ENCODE results near the gene LGI4.

Gene LGI4

DNA sequence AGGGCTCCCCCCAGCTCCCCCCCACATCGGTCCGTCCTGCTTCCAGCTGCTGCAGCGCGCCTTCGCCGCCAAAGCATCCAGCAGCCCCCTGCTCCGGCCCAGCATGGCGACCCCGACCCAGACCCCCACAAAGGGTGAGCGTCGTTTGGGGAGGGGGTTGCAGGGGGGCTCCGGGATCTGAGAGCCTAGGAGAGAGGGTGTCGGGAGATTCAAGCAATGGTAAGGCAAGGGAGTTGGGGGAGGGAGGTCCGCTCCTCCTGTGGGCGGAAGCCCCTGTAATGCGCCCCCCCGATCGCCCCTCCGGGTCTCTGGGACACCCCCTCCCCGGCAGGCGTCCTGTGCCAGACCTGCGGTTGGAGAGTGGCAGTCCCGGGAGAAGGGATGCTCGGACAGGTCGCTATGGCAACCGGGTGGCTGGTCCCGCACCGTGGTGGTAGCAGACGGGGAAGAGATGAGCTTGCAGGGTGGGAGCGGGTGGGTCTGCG lies 8.4 kb upstream of the LGI4 start, which contains the start of gene FXYD7:
TSS of gene FXYD7 (plus strand) at position 25 of the 485 bp plus-strand sequence. CDS start at position 104, 79 bp downstream.
- TF ChIP-seq, protein P1, sequence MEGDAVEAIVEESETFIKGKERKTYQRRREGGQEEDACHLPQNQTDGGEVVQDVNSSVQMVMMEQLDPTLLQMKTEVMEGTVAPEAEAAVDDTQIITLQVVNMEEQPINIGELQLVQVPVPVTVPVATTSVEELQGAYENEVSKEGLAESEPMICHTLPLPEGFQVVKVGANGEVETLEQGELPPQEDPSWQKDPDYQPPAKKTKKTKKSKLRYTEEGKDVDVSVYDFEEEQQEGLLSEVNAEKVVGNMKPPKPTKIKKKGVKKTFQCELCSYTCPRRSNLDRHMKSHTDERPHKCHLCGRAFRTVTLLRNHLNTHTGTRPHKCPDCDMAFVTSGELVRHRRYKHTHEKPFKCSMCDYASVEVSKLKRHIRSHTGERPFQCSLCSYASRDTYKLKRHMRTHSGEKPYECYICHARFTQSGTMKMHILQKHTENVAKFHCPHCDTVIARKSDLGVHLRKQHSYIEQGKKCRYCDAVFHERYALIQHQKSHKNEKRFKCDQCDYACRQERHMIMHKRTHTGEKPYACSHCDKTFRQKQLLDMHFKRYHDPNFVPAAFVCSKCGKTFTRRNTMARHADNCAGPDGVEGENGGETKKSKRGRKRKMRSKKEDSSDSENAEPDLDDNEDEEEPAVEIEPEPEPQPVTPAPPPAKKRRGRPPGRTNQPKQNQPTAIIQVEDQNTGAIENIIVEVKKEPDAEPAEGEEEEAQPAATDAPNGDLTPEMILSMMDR (IDR thresholded peaks at IDR 0.05; ENCODE audit: insufficient read depth, low read length, missing control alignments): no peak
- H3K4me3 ChIP-seq (ENCODE audit: low read depth, low read length): peak within 1 kb of the TSS; percentile 8; the same call in 1 of the 2 replicates
- POLR2A ChIA-PET: interaction anchor here (1.2 kb wide), 1 partner anchor 19 kb away, joined by 3 read pairs; no protein-coding TSS in a partner anchor
- DNase-seq (ENCODE audit: low read depth, low spot score): no peak
- CTCF ChIA-PET: interaction anchor here (1.1 to 7.8 kb wide), 7 partner anchors 8 to 118 kb away, joined by 3 to 104 read pairs (median 5); partner anchors contain the start of genes FXYD5 and LGI4

DNA sequence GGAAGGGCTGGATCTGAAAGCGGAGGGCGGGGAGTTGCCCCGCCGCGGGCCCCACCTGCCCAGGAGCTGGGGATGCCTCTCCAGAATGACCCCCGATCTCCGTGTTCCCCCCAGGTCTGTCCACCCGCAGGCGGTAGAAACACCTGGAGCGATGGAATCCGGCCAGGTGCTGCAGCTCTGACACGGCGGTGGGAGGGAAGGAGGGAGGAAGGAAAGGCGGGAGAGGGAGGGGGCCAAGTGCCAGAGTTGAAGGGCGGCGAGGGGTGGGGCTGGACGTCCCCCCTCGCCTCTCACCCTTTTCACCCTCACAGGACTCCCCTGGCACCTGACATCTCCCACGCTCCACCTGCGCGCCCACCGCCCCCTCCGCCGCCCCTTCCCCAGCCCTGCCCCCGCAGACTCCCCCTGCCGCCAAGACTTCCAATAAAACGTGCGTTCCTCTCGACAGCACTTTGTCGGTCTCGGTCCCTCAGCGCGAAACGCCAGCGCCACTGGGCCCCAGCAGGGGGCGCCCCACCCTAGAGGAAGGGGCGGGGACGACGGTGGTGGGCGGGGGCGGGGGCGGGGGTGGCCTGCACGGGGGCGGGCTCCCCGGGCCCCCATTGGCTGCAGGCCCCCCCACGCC lies 7.9 kb upstream of the LGI4 start:
- TF ChIP-seq, protein P1 (IDR thresholded peaks at IDR 0.05; ENCODE audit: insufficient read depth, low read length, missing control alignments): peak; percentile 73
- ChIA-PET CTCF (interaction anchor here (0.7 to 10.0 kb wide), 23 partner anchors 11 to 175 kb away, joined by 3 to 245 read pairs (median 4); partner anchors contain the start of genes FXYD3, FXYD5 and GRAMD1A), POLR2A (interaction anchor here (1.2 to 1.9 kb wide), 2 partner anchors 12 to 18 kb away, joined by 3 to 10 read pairs; partner anchors contain the start of gene FXYD5)

DNA sequence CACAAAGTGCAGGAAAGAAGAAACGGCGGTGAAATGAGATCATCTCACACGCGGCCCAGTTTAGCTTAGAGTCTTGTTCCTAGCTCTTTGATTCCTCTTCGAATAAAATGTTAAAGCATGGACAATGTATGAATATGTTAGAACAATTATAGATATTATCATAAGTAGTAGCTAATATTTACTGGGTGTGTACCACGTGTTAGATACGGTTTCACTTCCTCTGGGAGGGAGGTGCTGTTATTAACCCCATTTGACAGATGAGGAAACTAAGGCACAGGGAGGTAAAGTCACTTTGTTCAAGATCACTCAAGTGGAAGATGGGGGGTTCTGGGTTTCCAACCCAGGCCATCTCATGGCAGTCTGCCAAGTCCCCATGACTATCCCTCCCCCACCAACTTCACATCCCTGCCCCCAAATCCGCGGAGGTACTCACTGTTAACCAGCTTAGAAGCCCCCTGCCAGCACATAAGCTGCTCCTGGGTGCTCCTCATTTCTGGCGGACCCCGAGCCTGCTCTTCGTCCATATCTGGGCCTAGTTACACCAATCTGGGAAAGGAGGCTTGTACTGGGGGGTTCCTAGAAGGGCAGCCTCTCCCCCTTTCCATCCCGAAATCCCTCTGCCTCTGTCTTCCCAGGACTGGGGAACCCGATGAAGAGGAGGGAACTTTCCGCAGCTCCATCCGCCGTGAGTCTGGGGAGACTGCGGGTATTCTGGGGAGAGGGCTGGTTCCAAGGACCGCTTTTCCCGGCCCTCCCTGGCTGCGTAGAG lies 7.2 kb upstream of the LGI4 start:
- no peak for DNase-seq (ENCODE audit: low read depth, low spot score)
- CTCF ChIA-PET: interaction anchor here (0.7 to 10.0 kb wide), 33 partner anchors 12 to 178 kb away, joined by 3 to 245 read pairs (median 4); partner anchors contain the start of genes FXYD3, FXYD5, GRAMD1A and USF2
- TF ChIP-seq, protein P1 (IDR thresholded peaks at IDR 0.05; ENCODE audit: insufficient read depth, low read length, missing control alignments): no peak
- no peak overlapping the region for H3K4me3 ChIP-seq (ENCODE audit: low read depth, low read length)
- POLR2A ChIA-PET: interaction anchor here (0.9 to 1.9 kb wide), 3 partner anchors 13 to 18 kb away, joined by 3 to 10 read pairs (median 3); partner anchors contain the start of gene FXYD5

More for the DNA sequence above, 7.9 kb upstream of the LGI4 start:
- peak overlapping the region; percentile 8; the same call in 1 of the 2 replicates for H3K4me3 ChIP-seq (ENCODE audit: low read depth, low read length)
- DNase-seq (ENCODE audit: low read depth, low spot score): no peak

DNA sequence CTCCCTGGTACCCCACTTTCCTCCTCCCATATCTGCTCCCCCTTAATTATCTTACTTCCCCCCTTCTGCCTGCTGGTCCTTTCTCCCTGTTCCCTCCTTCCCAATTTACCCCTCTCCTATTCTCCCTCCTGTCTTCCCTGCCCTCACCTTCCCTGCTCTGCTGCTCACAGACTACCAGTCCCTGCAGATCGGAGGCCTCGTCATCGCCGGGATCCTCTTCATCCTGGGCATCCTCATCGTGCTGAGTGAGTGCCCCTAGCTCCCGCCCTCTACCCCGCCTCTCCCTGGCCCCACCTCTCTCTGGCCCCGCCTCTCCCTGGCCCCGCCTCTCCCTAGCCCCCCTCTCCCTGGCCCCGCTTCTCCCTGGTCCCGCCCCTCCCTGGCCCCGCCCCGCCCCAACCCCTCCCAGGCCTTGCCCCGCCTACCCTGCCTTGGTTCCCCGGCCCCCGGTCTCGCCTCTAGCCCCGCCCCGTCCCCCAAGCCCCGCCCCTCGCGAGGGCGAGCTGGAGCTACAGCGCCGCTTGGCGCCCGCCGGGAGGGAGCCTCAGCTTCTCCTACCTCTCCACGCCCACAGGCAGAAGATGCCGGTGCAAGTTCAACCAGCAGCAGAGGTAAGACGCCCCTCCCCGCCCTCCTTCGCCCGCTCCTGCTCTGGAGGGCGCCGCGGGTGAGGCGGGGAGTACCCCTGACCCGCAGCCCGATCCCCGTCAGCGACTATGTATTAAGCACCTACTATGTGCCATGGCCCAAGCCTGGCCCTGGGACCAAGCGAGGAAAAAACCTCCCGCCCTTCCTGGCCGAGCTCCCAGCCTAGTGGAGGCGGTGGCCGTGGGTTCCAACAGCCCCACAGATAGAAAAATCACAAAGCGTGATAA lies 6.3 kb upstream of the LGI4 start:
- CTCF ChIA-PET: interaction anchor here (0.6 to 10.0 kb wide), 29 partner anchors 8 to 178 kb away, joined by 3 to 245 read pairs (median 4); partner anchors contain the start of genes FXYD3, FXYD5, GRAMD1A and USF2
- peak overlapping the region; percentile 12; the same call in 1 of the 2 replicates for H3K4me3 ChIP-seq (ENCODE audit: low read depth, low read length)
- peak; percentile 14 for DNase-seq (ENCODE audit: low read depth, low spot score)
- TF ChIP-seq, protein P1 (IDR thresholded peaks at IDR 0.05; ENCODE audit: insufficient read depth, low read length, missing control alignments): peak; percentile 73
- POLR2A ChIA-PET: interaction anchor here (0.9 to 1.9 kb wide), 3 partner anchors 13 to 75 kb away, joined by 3 to 10 read pairs (median 3); partner anchors contain the start of gene FXYD5

DNA sequence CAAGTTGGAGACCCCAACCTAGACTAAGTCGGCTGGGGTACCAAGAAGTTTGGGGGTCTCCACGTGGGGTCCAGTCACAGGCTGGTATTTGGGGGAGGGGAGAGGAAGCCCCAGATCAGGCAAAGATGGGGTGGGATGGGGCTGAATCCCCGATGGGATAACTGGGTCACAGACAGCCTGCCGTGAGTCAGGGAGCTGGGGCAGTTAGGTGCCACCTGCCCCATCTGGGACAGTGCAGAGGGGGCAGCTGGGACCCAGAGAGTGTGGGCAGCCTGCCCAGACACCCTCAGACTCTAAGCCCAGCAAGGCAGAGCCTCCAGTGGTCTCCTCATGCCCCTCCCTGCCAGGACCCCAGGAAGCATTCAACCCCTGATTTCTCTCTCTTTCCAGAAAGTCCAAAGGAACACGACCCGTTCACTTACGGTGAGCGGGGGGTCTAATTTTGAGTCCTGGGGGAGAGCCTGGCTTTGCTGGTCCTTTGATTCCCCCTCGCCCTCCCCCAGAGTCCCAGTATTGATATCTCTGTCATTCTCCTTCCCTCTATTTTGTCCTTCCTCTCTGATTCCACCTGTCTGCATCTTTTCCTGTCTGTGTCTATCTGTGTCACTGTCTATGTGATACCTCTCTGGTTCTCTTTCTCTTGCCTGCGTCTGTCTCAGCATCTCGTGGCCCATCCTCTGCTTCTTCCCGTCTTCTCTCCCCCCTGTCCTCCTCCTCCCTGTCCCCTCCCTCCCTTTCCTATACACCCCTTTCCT lies 5.5 kb upstream of the LGI4 start:
- no peak overlapping the region for H3K4me3 ChIP-seq (ENCODE audit: low read depth, low read length)
- ChIA-PET CTCF (interaction anchor here (0.6 to 10.0 kb wide), 9 partner anchors 9 to 96 kb away, joined by 3 to 245 read pairs (median 16); partner anchors contain the start of gene FXYD5), POLR2A (interaction anchor here (1.0 kb wide), 1 partner anchor 74 kb away, joined by 3 read pairs; no protein-coding TSS in a partner anchor)
- TF ChIP-seq, protein P1 (IDR thresholded peaks at IDR 0.05; ENCODE audit: insufficient read depth, low read length, missing control alignments): no peak
- no peak for DNase-seq (ENCODE audit: low read depth, low spot score)

Measured in AG04449 (cell line).